ENCODE results near the gene ZNF414.
A peak's percentile ranks its signal among the peaks of the same experiment; 100 is the strongest.
"Not testable (repeated sequence)": the region's sequence is repeated elsewhere in the genome, so short reads cannot be mapped to it uniquely, and the experiment has no call there.

The ZNF414 gene

DNA sequence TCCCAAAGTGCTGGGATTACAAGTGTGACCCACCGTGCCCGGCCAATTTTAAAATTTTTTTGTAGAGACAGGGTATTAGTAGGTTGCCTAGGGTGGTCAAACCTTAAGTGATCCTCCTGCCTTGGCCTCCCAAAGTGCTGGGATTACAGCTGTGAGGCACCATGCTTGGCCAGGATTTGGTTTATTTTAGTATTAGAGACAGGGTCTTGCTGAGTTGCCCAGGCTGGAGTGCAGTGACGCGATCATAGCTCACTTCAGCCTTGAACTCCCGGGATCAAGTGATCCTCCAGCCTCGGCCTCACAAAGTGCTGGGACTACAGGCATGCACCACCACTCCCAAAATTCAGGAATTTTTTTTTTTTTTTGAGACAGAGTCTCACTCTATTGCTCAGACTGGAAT, 5.4 kb upstream of the ZNF414 start:
- TF ChIP-seq, protein P1, sequence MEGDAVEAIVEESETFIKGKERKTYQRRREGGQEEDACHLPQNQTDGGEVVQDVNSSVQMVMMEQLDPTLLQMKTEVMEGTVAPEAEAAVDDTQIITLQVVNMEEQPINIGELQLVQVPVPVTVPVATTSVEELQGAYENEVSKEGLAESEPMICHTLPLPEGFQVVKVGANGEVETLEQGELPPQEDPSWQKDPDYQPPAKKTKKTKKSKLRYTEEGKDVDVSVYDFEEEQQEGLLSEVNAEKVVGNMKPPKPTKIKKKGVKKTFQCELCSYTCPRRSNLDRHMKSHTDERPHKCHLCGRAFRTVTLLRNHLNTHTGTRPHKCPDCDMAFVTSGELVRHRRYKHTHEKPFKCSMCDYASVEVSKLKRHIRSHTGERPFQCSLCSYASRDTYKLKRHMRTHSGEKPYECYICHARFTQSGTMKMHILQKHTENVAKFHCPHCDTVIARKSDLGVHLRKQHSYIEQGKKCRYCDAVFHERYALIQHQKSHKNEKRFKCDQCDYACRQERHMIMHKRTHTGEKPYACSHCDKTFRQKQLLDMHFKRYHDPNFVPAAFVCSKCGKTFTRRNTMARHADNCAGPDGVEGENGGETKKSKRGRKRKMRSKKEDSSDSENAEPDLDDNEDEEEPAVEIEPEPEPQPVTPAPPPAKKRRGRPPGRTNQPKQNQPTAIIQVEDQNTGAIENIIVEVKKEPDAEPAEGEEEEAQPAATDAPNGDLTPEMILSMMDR (IDR thresholded peaks at IDR 0.05; ENCODE audit: low read depth, low read length, missing control alignments) = no peak

DNA sequence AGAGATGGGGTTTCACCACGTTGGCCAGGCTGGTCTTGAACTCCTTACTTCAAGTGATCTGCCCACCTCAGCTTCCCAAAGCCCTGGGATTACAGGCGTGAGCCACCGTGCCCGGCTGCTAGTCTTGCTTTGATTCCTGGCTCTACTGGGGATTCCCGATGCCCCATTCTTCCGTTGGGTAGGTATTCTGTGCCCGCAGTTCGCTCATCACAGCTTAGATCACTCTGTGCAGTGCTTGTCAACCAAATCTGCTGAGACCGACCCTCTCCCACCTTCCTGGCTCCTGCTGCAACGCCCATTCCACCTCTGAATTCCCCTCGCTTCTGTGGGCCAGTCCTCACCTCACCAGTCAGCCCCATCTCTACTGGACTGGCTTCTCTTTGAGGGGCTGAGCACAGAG, 4.6 kb upstream of the ZNF414 start:
- no peak for DNase-seq (ENCODE audit: extremely low read depth, low read depth)
- TF ChIP-seq, protein P1 (IDR thresholded peaks at IDR 0.05; ENCODE audit: low read depth, low read length, missing control alignments) = no peak
- H3K4me3 ChIP-seq (replicated peaks; ENCODE audit: low read depth, low read length) = no peak overlapping the region

More for the DNA sequence above, 5.4 kb upstream of the ZNF414 start:
- no peak for DNase-seq (ENCODE audit: extremely low read depth, low read depth)
- H3K4me3 ChIP-seq (replicated peaks; ENCODE audit: low read depth, low read length) = no peak overlapping the region

DNA sequence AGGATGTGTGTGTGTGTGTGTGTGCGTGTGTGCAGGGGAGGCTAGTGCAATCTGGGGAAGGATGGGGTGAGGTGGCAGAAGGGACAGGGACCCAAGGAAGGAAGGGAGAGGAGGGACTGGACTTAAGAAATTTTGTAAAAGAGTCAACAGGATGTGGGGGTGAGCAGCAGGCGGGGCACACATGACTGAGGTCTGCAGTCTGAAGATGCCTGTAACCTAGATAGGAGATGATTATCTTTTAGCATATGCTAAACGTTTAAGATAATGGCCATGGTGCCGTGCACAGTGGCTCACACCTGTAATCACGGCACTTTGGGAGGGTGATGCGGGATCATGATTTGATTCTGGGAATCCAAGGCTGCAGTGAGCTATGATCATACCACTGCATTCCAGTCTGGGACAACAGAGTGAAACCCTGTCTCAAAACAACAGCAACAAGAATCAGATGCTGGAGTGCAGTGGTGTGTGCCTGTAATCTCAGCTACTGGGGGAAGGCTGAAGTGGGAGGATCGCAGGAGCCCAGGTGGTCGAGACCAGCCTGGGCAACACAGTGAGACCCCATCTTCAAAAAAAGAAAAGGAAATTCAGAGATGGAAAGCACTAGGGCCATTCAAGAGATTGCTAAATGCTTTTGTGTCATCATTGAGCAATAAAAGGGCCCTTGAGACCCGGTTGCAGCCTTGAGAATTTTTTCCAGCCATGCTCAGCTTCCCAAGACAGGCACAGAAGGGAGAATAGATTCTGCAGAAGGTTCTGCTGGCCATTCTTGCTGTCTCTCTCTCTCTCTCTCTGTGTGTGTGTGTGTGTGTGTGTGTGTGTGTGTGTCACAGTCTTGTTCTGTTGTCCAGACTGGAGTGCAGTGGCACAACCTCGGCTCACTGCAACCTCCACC, 3.8 kb upstream of the ZNF414 start:
- TF ChIP-seq, protein P1 (IDR thresholded peaks at IDR 0.05; ENCODE audit: low read depth, low read length, missing control alignments) = no peak
- H3K4me3 ChIP-seq (replicated peaks; ENCODE audit: low read depth, low read length) = no peak overlapping the region
- DNase-seq (ENCODE audit: extremely low read depth, low read depth) = no peak

DNA sequence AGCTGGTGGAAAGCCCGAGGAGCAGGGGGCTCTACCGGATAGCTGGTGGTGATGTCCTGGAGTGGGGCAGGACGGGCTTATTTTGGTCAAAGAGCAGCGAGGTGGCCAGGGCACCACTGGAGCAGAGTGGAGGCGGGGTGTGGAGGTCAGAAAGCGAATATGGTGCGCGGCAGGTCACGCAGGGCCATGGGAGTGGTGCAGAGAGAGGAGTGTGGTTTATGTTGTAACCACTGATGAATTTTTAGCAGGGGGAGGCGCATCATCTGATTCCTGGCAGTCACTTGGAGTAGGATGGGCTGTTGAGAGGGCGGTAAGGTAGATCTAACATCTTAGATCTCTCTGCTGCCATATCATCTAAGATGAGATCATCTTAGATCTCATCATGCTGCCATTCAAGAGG, 1.4 kb upstream of the ZNF414 start:
- DNase-seq (ENCODE audit: extremely low read depth, low read depth) = no peak
- no peak overlapping the region for H3K4me3 ChIP-seq (replicated peaks; ENCODE audit: low read depth, low read length)
- TF ChIP-seq, protein P1 (IDR thresholded peaks at IDR 0.05; ENCODE audit: low read depth, low read length, missing control alignments) = no peak

DNA sequence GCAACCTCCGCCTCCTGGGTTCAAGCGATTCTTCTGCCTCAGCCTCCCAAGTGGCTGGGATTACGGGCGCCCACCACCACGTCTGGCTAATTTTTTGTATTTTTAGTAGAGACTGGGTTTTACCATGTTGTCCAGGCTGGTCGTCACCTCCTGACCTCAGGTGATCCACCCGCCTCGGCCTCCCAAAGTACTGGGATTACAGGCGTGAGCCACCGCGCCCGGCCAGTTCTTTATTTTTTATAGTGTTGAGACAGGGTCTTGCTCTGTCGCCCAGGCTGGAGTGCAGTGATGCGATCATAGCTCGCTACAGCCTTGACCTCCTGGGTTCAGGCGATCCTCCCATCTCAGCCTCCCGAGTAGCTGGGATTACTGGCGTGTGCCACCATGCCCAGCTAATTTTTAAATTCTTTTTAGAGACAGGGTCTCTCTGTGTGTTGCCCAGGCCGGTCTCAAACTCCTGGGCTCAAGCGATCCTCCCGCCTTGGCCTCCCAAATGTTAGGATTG, 590 bp upstream of the ZNF414 start:
- H3K4me3 ChIP-seq (replicated peaks; ENCODE audit: low read depth, low read length) = peak overlapping the region; percentile 56
- DNase-seq (ENCODE audit: extremely low read depth, low read depth) = not testable (repeated sequence)

DNA sequence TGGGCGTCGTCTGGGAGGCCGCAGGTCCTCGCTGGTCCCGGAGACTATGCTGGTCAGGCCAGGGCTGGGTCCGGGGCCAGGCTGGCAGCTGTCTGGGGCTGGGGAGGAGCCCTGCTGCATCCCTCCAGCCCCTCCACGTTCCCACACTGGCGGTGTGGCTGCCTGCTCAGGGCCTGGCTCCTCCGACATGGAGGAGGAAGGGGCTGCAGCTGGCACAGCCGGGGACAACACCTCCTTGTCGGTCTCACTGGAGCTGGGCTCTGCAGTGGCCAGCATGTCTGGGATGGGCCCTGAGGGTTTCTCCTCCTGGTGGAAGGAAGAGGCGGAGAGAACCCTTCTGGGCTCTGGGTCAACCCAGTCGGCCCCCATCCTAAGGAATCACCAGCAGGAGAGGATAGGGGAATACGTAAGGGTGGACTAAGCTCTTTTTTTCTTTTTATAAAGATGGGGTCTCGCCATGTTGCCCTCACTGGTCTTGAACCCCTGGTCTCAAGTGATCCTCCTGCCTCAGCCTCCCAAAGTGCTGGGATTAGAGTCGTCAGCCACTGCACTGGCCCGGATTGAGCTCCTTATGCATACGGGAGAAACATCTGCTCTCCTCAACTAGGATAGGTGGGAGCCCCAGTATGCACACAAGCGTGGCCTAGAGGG, 806 bp downstream of the ZNF414 start:
- no peak for DNase-seq (ENCODE audit: extremely low read depth, low read depth)
- H3K4me3 ChIP-seq (replicated peaks; ENCODE audit: low read depth, low read length) = peak overlapping the region; percentile 56
- TF ChIP-seq, protein P1 (IDR thresholded peaks at IDR 0.05; ENCODE audit: low read depth, low read length, missing control alignments) = no peak

Data from HFF-Myc (cell line).